HTR-8/SVneo (cell line): Measurements from ENCODE around the gene PTPRG.

Source experiments
- DNase-seq: peaks from one replicate; pipeline ENCODE4 v3.0.0; 2011; ENCODE audit warnings: low spot score, mixed read lengths; ENCODE audit not compliant: insufficient read length
- FAIRE-seq: peaks from 2 replicates; lab custom pipeline; 2011; peaks lifted over from hg19 to GRCh38; lab: Jason Lieb, UNC

Gene PTPRG

DNA sequence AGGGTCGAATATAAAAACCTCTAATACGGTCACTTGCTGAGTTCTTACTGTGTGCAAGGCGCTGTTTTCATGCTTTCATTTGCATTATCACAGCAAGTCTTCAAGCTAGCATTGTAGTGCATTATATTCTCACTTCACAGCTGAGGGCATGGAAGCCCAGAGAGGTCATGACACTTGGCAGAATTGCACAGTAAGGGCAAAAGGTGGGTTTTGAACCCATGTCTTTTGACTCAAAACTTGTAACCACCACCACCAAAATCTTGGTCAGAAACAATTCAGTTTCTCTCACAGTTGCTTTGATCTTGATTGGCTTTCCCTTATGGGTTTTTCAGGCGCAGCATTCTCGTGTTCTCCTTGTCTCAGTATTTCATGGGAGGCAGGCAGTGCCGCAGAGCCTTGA, 371.1 kb downstream of the PTPRG start:
- no peak for FAIRE-seq
- DNase-seq, result no peak

DNA sequence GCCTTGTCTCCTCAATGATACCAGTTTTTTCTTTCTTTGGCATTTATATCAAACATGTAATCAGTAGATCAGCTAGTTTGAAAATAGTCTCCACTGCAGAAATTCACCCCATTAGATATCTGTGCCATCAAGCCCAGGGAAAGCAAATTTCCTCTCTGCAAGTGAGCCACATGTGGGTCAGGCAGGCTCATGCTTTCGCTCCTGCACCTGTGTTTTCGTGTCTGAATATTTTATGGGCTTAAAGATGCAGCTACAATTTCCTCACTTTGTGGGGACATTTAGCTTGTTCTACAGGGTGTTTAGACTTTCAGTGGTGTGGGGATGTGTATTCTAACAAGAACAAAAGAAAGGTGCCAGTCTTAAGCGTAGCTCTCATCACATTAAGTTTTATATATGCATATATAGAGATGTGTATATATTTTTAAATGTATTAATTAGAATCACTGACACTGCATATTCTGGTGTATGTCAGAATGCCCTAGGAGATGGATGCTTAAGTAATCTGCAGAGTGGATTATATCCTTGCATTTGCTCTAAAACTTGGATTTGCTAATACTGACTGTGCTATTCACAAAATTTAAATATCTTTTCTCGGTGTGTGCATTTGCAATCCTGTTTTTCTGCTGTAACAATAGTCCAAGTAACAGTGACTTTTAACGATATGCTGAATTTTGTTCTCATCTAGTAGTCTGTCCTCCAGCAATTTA, 372.6 kb downstream of the PTPRG start:
- FAIRE-seq, result no peak
- DNase-seq, result no peak

- no peak for DNase-seq
- FAIRE-seq, result no peak
Measured at GRCh38 chr3:61934505-61934871, 373.1 kb downstream of the PTPRG start.

- DNase-seq (no peak), FAIRE-seq (no peak)
Measured at GRCh38 chr3:61935814-61936213, 374.4 kb downstream of the PTPRG start.

GRCh38 chr3:61936344-61936937, 375.1 kb downstream of the PTPRG start:
- no peak for DNase-seq

DNA sequence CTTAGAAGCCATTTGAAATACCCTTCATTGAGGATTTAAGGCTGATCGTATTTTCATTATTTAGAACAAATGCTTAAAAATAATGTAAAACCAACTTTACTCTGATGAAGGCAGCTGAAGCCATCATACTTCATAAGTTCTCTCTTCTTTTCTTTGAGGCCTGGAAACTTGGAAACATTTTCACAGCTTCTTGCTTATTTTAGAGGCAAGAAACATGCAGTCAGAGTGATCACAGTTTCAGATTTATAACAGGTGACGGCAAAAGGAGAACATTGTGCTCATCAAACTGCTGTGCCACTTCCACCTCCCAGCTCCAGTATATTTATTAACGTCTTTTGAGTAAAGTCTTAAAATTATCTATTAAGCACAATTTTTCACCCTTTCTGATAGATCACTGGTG, 376.1 kb downstream of the PTPRG start:
- DNase-seq (no peak), FAIRE-seq (no peak)

More at GRCh38 chr3:61936344-61936937, 375.1 kb downstream of the PTPRG start:
- no peak for FAIRE-seq

GRCh38 chr3:61938878-61939549, 377.6 kb downstream of the PTPRG start:
- FAIRE-seq (no peak), DNase-seq (no peak)

DNA sequence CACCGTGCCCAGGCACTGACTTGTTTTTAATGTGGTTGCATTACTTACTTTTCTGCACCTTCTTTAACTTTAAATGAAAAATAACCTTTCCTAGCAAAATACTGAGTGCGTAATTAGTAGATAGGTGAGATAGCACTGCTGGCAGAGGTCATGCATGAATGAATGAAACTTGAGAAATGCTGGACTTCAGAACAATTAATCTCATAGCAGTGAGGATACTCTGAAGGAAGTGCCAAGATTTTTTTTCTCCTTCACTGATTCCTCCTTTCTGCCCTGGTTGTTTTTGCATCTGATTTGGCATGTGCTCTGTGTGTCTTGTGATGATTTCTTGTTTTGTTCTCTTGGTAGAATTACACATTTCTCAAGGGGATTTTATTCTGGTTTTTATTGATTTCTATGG, 378.9 kb downstream of the PTPRG start:
- DNase-seq (no peak), FAIRE-seq (no peak)

GRCh38 chr3:61943975-61944374, 382.6 kb downstream of the PTPRG start:
- DNase-seq (no peak), FAIRE-seq (no peak)

GRCh38 chr3:61944726-61945125, 383.4 kb downstream of the PTPRG start:
- no peak for FAIRE-seq
- no peak for DNase-seq

GRCh38 chr3:61945657-61946056, 384.3 kb downstream of the PTPRG start:
- DNase-seq, result no peak
- no peak for FAIRE-seq

DNA sequence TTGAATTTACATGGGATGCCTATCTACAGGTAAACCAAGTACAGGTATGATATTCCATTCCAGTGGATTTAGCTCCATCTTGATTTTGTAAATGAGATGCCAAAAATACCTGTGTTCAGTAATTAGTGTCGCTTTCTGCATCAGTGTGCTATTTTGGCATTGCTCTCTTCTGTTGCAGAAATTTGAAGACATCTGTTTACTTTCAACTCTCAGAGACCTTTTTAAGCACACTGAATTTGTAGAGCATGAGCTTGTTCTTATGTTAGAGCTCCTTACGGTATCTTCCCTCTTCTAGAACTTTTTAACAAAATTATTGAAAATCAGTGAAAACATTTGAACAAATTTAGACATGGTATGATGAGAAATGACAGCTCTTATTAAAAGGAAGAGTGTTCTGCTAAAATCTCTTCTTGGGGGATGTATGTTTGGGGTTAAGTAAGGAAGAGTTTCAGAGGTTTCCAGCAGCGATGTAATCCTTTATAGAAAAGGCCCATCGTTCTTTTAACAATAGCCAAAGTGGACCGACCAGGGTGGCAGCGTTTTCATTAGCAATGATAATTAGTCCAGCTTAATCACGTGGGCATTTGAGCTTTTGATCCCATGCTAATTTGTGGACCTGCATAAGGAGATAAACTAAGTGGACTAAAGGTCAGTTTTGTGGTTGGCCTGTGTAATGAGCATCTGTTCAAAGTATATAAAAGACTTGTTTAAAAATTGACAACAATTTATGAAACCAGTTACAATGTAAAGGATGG, 385.4 kb downstream of the PTPRG start:
- DNase-seq (no peak), FAIRE-seq (no peak)

DNA sequence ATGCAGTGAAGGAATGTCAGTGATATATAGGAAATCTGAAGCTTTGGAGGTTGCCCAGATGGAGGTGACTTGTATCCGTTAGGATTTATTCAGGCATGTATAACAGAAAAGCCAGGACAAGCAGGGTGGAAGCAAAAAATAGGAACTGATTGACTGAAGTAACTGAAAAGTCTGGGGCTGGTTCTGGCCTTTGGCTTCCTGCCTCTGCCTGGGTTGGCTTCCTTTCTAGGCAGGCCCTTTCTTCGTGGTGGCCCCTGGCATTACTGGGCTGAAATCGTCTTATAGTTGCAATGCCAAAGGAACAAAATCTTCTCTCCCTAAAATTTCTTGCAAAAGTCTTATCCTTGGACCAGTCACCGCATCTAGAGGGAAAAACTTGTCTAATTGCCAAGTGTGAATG, 386.1 kb downstream of the PTPRG start:
- no peak for DNase-seq
- FAIRE-seq, result no peak

DNA sequence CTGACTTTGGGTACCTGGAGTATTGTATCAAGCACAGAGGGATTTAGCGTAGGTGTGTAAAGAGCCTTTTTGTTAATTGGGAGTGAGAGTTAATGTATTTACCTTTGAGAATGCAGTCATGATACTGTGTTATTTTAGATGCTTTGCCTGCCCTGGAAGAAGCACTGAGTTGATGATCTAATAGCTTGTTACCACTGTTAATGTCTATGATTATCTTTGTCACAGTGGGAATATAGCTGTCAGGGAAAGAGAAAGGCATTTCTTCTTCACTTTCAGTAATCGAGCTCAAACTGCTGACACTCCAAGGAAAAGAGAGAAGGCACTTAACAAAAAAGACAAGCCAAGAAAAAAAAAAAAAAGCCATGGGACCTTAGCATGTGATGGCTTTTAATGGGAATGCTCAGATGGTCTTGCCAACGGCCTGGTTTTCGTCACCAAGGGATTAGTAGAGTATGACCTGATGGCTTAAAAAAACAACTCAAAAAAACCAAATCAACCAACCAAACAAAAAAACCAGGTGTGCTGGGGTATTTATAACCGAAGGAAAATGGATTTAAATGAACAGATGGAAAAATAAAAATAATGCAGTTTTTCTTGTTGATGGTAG, 387.4 kb downstream of the PTPRG start:
- no peak for DNase-seq
- FAIRE-seq, result no peak

DNA sequence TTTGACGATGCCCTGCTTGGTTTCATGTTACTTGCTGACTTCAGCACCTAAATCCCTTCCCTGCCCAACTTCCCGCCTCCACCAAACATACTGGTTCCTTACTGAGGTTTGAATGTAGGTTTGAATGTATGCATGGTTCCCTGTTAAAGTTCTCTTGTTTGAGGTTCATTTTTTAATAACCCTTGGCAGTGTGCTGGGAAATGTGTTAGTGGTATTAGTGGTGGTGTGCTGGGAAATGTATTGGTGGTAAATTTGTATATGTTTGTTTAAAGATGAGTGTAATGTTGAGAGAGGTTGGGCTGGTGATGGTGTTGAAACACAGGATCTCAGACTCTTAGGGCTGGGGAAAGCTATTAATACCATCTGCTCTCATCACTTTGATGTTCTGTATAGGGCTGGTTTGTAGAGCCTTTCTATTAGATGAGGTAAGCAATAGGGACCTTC, 392.7 kb downstream of the PTPRG start:
- DNase-seq (no peak), FAIRE-seq (no peak)

DNA sequence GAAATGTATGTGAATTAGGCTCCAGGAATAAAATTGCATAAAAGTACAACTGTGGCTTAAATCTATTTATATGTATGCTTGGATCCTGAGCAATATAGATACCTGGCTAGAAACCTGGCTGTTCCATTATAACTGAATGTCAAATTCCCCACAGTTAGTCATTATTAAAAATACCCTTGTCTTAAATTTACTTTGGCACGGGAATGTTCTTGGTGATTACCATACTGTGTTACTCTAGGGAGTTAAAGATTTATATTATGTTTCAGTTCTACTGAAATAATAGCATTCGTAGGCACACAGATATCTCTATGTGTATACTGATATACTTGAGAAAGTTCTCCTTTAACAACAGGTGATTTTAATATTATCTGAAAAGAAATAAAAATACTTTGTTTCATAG, 394.1 kb downstream of the PTPRG start:
- FAIRE-seq (no peak), DNase-seq (no peak)

GRCh38 chr3:61956236-61956635, 394.9 kb downstream of the PTPRG start:
- FAIRE-seq, result no peak
- DNase-seq, result no peak

GRCh38 chr3:61957259-61957658, 395.9 kb downstream of the PTPRG start:
- FAIRE-seq (no peak), DNase-seq (no peak)

DNA sequence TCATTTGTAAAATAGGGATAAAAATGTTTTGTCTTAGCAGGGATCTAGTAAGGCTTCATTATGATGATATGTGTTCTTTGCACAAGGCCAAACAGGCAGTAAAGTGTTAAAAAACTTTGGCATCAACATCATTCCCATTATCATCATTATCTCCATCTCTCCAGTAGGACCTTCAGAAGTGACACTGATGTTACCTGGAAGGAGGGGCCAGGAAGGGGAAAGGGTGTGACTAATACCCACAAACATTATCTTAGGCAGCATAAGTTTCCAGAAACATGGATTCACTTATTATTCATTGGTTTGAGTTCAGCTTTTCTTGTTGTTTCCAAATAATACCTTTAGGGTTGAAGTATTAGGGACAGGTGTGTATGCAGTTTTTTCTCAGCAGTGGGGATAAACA, 399.6 kb downstream of the PTPRG start:
- DNase-seq, result no peak
- no peak for FAIRE-seq

GRCh38 chr3:61961900-61962299, 400.5 kb downstream of the PTPRG start:
- FAIRE-seq, result no peak
- no peak for DNase-seq
